Superior temporal gyrus (tissue), 1 donor: Measurements from ENCODE around the gene GPX4.

Source experiments
- DNase-seq: peaks from one replicate; pipeline ENCODE4 v3.0.0-alpha.2; 2016; ENCODE audit errors: extremely low spot score

GPX4 gene

DNA sequence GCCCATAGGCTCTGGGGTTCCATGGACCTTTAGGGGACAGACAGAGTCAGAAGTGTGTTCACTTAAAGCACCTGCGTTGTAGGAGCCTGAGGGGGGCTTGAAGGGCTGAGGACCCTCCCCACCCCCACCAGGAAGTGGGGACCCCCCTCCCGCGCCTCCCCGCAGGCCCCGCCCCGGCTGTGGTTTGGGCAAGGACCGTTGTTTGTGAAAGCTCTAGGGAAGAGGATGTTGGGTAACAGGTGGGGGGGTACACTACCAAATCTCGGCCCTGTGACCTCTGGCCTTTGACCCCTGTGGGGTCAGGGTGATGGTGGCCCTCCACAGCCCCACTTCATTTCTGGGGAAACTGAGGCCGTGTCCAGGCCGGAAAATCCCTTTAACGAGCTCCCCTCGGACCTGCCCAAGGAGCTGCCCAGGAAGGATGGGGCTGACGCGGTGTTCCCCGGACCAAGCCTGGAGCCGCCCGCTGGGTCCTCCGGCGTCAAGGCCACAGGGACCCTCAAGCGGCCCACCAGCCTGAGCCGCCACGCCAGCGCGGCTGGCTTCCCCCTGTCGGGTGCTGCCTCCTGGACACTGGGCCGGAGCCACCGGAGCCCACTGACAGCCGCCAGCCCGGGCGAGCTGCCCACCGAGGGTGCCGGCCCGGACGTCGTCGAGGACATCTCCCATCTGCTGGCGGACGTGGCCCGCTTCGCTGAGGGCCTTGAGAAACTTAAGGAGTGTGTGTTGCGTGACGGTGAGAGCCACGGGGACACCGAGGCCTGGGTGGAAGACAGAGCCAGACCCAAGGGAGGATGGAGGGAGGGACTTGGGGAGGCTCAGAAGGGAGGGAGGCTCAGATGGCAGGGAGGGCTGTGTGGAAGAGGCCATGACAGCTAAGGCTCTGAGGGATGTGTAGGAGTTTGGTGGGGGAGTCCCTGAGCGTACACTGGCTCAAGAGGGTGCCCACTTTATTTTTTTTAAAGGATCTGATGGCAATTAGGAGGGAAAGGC is 35.5 kb upstream of the GPX4 start:
- DNase-seq, result no peak

- DNase-seq, result peak; percentile 10
These were observed 34.6 kb upstream of the GPX4 start for GRCh38 chr19:1069009-1069779.

DNA sequence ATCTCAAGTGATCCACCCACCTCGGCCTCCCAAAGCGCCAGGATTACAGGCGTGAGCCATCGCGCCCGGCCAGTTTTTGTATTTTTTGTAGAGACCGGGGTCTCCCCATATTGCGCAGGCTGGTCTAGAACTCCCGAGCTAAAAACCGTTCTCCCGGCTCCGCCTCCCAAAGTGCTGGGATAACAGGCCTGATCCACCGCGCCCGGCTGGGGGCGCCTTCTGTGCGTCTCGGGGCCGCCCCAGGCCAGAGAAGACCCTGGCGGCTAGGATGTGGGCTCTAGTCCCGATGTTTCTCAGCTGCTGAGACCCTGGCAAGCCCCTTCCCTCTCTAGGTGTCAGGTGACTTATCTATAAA is 33.2 kb upstream of the GPX4 start:
- DNase-seq, result no peak

GRCh38 chr19:1070931-1071791 is 32.6 kb upstream of the GPX4 start:
- no peak for DNase-seq

GRCh38 chr19:1072371-1073015 is 31.3 kb upstream of the GPX4 start:
- no peak for DNase-seq

GRCh38 chr19:1073063-1073955 is 30.5 kb upstream of the GPX4 start:
- DNase-seq, result no peak

DNA sequence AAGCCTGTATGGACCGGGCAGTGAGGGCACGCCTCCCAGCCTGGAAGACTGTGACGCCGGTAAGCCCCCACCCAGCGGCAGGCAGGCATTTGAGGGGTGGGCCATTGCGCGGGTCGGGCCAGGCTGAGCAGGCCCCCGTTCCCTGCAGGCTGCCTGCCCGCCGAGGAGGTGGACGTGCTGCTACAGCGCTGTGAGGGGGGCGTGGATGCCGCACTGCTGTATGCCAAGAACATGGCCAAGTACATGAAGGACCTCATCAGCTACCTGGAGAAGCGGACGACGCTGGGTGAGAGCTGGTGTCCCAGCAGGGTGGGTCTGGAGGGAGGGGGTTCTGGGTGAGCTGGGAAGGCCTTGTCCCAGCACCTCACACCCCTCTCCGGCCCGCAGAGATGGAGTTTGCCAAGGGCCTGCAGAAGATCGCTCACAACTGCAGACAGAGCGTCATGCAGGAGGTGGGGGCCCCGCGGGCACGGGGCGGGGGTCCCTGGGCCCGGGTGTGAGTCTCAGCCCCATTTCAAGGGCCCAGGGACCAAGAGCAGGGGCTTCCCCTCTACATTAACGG is 29.8 kb upstream of the GPX4 start:
- no peak for DNase-seq

DNA sequence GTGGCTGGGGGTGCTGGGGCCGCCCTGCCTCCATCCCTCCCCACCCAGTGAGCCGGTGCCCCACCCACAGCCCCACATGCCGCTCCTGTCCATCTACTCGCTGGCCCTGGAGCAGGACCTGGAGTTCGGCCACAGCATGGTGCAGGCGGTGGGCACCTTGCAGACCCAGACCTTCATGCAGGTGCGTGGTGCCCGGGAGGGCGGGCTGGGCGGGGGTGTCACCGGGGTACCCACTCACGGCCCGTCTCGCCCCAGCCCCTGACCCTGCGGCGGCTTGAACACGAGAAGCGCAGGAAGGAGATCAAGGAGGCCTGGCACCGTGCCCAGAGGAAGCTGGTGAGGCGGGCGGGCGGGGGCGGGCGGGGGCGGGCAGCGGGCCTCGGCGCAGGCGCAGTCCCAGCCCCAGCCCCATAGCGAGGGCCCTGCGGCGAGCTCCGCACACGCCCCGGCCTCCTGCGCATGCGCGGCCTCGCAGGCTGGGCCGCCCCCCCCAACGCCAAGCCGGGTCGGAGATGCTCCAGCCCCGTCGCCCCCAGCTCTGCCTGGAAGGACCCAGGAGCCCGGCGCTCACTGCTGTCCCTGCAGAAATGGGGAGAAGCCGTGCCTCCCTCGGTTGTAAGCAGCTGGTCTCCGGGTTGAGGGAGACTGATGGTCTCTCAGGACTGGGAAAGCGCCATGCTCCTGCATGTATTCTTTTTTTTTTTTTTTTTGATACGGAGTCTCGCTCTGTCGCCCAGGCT is 29.1 kb upstream of the GPX4 start:
- peak; percentile 14 for DNase-seq

DNA sequence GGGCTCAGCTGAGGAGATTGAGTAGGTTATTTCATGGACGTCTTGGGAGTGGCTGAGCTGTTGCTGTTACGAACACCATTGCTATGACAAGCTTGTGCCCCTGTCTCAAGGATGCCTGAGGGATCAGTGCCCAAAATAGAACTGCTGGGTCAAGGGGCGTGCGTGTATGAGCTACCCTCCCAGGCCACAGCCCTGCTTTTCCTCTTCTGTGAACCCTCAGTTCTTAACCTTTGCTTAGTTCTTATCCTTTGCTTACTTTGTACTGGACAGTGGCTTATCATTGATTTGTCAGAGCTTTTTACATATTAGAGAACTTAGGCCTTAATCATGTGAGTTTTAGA is 27.8 kb upstream of the GPX4 start:
- no peak for DNase-seq

DNA sequence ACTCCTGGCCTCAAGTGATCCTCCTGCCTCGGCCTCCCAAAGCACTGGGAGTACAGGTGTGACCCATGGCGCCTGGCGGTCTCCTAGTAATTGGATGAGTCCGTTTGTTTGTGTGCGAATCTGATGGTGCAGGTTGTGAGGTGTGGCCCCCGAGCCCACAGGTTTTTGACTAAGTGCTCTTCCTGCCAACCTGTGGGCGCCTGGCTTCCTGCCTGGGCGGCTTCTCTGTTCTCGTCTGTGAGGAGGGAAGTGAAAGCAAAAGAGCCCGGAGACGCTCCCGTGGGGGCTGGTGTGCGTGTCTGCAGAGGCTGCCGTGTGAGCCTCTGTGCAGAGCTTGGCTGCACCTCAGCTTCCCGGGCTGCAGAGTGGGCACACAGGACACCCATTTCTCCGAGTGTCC is 26.8 kb upstream of the GPX4 start:
- DNase-seq, result no peak

GRCh38 chr19:1079566-1080111 is 24.2 kb upstream of the GPX4 start:
- no peak for DNase-seq

DNA sequence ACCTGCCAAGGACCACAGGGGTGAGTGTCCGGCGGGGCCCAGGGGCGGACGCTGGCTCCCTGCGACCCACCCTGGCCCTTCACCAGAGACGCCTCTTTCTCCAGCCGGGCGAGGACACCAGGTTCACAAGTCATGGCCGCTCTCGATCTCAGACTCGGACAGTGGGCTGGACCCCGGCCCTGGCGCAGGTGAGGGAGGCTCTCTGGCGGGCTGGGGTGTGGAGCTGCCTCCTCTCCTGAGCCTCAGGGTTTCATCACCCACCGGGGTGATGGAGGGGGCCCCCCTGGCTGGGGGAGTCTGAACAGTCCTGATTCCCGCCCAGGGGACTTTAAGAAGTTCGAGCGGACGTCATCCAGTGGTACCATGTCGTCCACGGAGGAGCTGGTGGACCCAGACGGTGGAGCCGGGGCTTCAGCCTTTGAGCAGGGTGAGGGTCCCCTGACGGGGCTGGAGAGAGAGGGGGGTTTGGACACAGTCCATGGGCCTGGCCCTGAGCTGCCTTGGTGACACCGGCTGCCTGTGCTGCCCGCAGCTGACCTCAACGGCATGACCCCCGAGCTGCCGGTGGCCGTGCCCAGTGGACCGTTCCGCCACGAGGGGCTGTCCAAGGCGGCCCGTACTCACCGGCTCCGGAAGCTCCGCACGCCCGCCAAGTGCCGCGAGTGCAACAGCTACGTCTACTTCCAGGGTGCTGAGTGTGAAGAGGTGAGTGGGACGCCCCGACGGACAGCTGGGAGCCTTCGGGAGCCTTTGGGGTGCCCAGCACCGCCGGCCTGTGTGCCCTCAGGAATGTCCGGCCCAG is 23.2 kb upstream of the GPX4 start:
- no peak for DNase-seq

DNA sequence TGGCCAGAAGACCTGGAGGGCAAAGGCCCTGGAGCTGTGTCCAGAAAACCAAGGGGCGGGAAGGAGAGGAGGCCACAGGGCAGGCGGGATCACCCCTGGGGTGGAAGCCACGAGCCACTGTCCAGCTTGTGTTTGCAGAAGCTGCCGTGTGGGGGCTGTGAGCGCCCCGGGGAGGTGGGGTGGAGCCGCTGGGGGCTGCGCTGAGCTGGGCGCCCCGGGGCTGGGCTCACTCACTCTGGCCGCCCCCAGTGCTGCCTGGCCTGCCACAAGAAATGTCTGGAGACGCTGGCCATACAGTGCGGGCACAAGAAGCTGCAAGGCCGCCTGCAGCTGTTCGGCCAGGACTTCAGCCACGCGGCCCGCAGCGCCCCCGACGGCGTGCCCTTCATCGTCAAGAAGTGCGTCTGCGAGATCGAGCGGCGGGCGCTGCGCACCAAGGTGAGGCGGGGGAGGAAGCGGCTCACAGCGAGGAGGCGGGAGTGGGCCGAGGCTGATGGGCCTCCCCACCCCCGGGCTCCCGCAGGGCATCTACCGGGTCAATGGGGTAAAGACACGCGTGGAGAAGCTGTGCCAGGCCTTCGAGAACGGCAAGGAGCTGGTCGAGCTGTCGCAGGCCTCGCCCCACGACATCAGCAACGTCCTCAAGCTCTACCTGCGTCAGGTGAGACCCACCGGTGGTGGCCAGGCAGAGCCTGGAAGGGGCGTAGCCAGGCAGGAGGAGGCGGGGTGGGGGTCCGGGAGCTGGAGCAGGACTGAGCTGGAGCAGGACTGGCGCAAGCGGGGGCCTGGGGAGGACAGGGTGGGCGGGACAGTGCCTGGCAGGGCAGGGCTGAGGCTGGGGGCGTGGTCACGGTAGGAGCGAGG is 22.3 kb upstream of the GPX4 start:
- DNase-seq, result no peak

GRCh38 chr19:1082165-1082927 is 21.4 kb upstream of the GPX4 start:
- DNase-seq, result no peak

DNA sequence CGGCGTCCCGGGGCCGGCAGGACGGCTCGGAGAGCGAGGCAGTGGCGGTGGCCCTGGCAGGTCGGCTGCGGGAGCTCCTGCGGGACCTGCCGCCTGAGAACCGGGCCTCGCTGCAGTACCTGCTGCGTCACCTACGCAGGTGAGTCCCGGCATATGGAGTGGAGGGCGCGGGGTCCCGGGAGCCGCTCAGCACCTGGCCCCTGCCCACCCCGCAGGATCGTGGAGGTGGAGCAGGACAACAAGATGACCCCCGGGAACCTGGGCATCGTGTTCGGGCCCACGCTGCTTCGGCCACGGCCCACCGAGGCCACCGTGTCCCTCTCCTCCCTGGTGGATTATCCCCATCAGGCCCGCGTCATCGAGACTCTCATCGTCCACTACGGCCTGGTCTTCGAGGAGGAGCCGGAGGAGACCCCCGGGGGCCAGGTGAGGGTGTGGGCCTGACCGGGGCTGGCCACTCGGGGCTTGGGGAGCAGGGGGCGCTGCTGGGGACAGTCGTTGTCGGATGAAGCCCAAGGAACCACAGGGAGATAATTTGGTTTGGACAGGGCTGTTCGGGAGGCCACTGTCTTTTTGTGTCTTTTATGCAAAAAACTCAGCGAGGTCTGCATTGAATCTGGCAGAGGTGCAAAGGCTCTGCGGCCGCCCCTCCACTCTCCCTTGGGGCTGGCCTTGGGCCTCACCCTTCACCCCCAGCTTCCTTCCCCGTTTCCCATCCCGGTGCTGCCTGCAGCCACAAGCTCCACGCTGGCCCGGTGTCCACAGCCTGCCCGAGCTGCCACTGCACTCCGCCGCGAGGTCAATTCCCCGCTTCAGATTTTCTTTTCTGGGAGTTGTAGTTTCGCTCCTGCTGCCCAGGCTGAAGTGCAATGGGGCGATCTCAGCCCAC is 20.6 kb upstream of the GPX4 start:
- DNase-seq, result no peak
